RWPE2 (cell line): ENCODE data around the gene OBSCN.
A peak's percentile ranks its signal among the peaks of the same experiment; 100 is the strongest.

Source experiments
- ATAC-seq: fragments of 200-7000 bp; cut with Tn5 transposase; 3 replicates; pipeline ENCODE4 v1.9.1; 2021; ENCODE audit warnings: low read depth
- DNase-seq: peaks from one replicate; pipeline ENCODE4 v3.0.0-alpha.2; 2020; ENCODE audit warnings: low spot score
- H3K27ac ChIP-seq: fragments of 450-650 bp; 2 replicates; pipeline ENCODE4 v1.5.1; 2017; ENCODE audit warnings: mild to moderate bottlenecking; ENCODE audit not compliant: poor library complexity, severe bottlenecking
- H3K27me3 ChIP-seq: fragments of 250-450 bp; sonication (Bioruptor Pico); 2 replicates; pipeline ENCODE4 v1.5.1; 2021; ENCODE audit warnings: mild to moderate bottlenecking, moderate library complexity; ENCODE audit not compliant: insufficient read depth, poor library complexity, severe bottlenecking
- H3K36me3 ChIP-seq: fragments of 250-450 bp; sonication (Bioruptor Pico); 2 replicates; pipeline ENCODE4 v1.5.1; 2020; ENCODE audit warnings: low read depth, mild to moderate bottlenecking, moderate library complexity
- H3K4me1 ChIP-seq: fragments of 250-450 bp; sonication (Bioruptor Pico); 2 replicates; pipeline ENCODE4 v1.5.1; 2021; ENCODE audit warnings: mild to moderate bottlenecking, moderate library complexity; ENCODE audit not compliant: insufficient read depth, poor library complexity, severe bottlenecking
- H3K4me3 ChIP-seq: fragments of 250-450 bp; sonication (Bioruptor Pico); 2 replicates; pipeline ENCODE4 v1.5.1; 2021; ENCODE audit warnings: mild to moderate bottlenecking, moderate library complexity; ENCODE audit not compliant: severe bottlenecking
- H3K9me3 ChIP-seq: fragments of 250-450 bp; sonication (Bioruptor Pico); 2 replicates; pipeline ENCODE4 v1.5.1; 2021; ENCODE audit warnings: mild to moderate bottlenecking, moderate library complexity; ENCODE audit not compliant: severe bottlenecking
- CTCF ChIP-seq: fragments of 450-650 bp; IDR thresholded peaks from one replicate; pipeline ENCODE4 v1.5.1; 2017; ENCODE audit warnings: mild to moderate bottlenecking, moderate library complexity; ENCODE audit not compliant: poor library complexity, severe bottlenecking

The OBSCN gene

GRCh38 chr1:228318823-228319241 lies 111.0 kb downstream of the OBSCN start:
- Histone ChIP-seq H3K27ac (no peak overlapping the region), H3K27me3 (no peaks in the 10 kb centered on the region), H3K4me1 (no peaks in the 10 kb centered on the region), H3K9me3 (no peaks in the 10 kb centered on the region), H3K36me3 (no peaks in the 10 kb centered on the region), H3K4me3 (no peak overlapping the region)
- no peak for TF ChIP-seq CTCF
- DNase-seq (peak; percentile 19), ATAC-seq (no peak)

DNA sequence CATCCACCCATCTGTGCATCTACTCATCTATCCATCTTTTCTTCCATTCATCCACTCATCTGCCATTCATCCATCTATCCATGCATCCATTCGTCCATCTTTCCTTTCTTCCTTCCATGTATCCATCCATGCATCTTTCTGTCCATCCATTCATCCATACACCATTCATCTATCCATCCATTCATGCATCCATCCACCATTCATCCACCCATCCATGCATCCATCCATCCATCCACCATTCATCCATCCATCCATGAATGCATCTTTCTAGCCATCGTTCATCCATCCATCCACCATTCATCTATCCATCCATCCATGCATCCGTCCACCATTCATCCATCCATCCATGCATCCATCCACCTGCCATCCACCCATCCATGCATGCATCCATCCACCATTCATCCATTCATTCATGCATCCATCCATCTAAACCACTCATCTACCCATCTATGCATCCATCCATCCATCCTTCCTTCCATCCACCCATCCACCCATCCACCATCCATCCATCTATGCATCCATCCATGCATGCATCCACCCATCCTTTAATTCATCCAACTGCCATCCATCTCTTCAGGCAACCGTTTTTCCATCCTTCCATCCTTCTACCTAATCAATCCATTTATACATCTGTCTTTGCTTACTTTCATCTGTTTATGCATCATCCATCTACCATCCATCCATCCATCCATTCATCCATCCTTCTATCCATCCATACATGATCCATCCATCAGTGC lies 111.7 kb downstream of the OBSCN start:
- Histone ChIP-seq H3K36me3 (no peaks in the 10 kb centered on the region), H3K27me3 (no peaks in the 10 kb centered on the region), H3K4me3 (no peak overlapping the region), H3K4me1 (no peaks in the 10 kb centered on the region), H3K27ac (no peak overlapping the region), H3K9me3 (no peaks in the 10 kb centered on the region)
- DNase-seq (no peak), ATAC-seq (no peak)
- no peak for TF ChIP-seq CTCF

DNA sequence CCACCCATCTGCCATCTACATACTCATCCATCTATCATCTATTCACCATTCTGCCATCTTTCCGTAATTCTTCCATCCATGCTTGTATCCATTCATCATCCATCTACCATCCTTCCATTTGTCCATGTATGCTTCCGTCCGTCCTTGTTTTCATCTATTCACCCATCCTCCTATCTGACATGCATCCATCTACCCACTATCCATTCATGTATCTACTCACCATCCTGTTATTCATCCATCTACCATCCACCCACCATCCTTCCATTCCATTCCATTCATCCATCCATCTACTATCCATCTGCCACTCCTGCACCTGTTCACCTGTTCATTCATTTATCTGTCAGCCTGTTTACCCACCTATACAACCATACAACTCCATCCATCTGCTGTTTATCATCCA lies 112.5 kb downstream of the OBSCN start:
- no peak for TF ChIP-seq CTCF
- H3K27ac ChIP-seq: no peak overlapping the region
- DNase-seq (no peak), ATAC-seq (no peak)
- H3K36me3 ChIP-seq: no peaks in the 10 kb centered on the region
- no peak overlapping the region for H3K4me3 ChIP-seq
- H3K4me1 ChIP-seq: no peaks in the 10 kb centered on the region
- H3K27me3 ChIP-seq: no peaks in the 10 kb centered on the region
- no peaks in the 10 kb centered on the region for H3K9me3 ChIP-seq

GRCh38 chr1:228321435-228321834 lies 113.6 kb downstream of the OBSCN start:
- H3K27ac ChIP-seq: no peak overlapping the region
- TF ChIP-seq CTCF: no peak
- no peak for DNase-seq
- H3K27me3 ChIP-seq: no peaks in the 10 kb centered on the region
- H3K4me3 ChIP-seq: no peak overlapping the region
- no peaks in the 10 kb centered on the region for H3K36me3 ChIP-seq
- no peaks in the 10 kb centered on the region for H3K9me3 ChIP-seq
- H3K4me1 ChIP-seq: no peaks in the 10 kb centered on the region
- no peak for ATAC-seq

- no peak for TF ChIP-seq CTCF
Observed at GRCh38 chr1:228321895-228322294, 114.1 kb downstream of the OBSCN start.

More at GRCh38 chr1:228321895-228322294, 114.1 kb downstream of the OBSCN start:
- Histone ChIP-seq H3K36me3 (no peaks in the 10 kb centered on the region), H3K9me3 (no peaks in the 10 kb centered on the region), H3K4me1 (no peaks in the 10 kb centered on the region), H3K27me3 (no peaks in the 10 kb centered on the region), H3K27ac (no peak overlapping the region), H3K4me3 (no peak overlapping the region)
- ATAC-seq (no peak), DNase-seq (no peak)
